Fibroblast of peridontal ligament (primary cell): ENCODE measurements around the gene EPHB1.
"Not testable (repeated sequence)": the region's sequence is repeated elsewhere in the genome, so short reads cannot be mapped to it uniquely, and the experiment has no call there.

ENCODE experiments used
- DNase-seq: peaks from one replicate; pipeline ENCODE4 v3.0.0-alpha.2; 2010; ENCODE audit errors: extremely low read depth

EPHB1 gene

GRCh38 chr3:135047061-135047460 lies 252.0 kb downstream of the EPHB1 start:
- no peak for DNase-seq

DNA sequence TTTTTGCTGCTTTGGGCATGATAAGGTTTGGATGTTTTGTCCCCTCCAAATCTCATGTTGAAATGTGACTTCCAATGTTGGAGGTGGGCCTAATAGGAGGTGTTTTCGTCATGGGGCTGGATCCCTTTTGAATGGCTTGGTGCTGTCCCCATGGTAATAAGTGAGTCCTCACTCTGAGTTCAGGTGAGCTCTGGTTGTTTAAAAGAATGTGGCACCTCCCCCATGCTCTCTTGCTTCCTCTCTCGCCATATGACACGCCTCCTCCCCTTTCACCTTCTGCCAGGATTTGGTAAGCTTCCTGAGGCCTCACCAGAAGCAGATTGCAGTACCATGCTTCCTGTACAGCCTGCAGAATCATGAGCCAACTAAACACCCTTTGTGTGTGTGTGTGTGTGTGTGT lies 255.5 kb downstream of the EPHB1 start:
- no peak for DNase-seq

- no peak for DNase-seq
Observed at GRCh38 chr3:135051409-135051973, 256.4 kb downstream of the EPHB1 start.

- DNase-seq = no peak
Observed at GRCh38 chr3:135055449-135055848, 260.4 kb downstream of the EPHB1 start.

- DNase-seq = no peak
Observed at GRCh38 chr3:135056084-135056730, 261.1 kb downstream of the EPHB1 start.

DNA sequence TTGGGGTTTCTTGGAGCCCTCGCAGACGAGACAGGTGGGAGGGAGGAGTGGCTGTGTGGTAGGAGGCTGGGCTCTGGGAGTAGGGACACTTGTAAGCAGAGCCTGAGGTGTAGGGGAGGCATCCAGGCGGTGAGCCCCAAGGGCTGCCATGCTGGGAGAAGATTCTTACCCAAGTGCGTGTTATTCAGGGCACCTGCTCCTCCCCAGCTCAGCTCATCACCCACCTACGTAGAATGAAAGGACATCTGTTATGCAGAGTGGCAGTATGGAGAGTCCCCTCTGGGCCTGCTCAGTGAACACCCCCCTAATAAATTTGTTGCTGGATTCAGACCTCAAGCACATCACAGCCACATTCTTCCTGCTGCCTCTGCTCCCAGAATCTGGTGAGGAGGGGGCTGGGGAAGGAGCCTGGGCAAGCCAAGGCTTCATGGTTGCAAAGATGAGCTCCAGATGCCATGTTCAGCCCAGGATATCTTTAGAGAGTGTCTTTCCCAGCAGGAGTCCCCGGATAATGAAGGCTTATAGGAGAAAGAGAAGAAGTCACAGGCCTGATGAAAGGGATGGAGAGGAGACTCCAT lies 261.8 kb downstream of the EPHB1 start:
- no peak for DNase-seq

DNA sequence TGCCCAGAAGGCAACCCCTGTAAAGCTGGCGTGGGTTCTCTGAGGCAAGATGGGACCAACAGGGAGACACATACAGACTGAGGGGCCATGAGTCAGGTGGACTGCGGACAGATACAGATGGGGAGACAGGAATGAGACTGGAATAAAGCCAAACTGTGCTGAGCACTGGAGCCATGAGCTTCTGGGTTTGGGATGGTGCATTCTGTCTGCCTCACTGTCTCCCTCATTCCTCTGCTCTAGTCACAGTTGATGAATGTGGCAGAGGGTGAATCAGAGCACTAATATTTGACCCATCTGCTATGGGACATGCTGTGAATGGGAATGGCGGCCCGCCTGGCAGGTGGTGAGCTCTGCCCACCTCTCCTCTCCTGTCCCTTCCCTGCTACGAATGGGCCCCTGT lies 262.9 kb downstream of the EPHB1 start:
- DNase-seq = no peak

DNA sequence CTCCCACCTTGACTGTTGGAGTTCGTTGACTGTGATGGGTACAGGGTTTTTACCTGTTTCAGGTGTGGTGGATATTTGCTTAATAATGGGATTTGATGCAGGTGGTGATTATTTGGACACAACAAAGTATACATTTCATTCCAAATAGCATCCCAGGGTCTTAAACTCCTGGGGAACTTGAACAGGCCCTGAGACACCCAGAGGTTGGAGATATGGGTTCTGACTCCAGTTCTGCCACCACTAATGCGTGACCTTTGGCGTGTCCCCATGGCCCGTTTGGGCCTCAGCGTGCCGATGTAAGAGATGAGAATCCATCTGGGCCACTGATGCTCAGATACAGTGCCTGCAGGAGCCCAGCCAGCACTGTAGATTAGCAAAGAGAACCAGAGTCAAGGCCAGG lies 264.5 kb downstream of the EPHB1 start:
- DNase-seq = no peak

DNA sequence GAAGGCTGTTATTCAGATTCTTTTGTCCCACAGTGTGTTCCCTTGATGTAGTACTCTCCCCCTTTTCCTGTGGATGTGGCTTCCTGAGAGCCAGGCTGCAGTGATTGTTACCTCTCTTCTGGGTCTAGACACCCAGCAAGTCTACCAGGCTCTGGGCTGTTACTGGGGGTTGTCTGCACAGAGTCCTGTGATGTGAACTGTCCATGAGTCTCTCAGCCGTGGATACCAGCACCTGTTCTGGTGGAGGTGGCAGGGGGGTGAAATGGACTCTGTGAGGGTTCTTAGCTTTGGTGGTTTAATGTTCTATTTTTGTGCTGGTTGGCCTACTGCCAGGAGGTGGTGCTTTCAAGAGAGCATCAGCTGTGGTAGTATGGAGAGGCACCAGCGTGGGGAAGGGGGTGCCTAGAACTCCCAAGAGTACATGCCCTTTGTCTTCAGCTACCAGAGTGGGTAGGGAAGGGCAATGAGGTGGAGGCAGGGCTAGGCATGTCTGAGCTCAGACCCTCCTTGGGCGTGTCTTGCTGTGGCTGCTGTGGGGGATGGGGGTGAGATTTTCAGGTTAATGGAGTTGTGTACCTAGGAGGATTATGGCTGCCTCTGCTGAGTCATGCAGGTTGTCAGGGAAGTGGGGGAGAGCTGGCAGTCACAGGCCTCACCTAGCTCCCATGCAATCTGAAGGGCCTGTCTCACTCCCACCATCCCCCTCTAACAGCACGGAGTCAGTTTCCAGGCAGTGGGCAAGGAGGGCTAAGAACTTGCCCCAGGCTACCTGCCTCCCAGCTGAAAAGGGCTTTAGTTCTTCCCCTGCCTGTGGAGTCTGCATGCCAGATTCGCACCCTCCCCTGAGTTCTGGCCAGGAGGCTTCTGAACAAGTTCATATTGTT lies 272.0 kb downstream of the EPHB1 start:
- DNase-seq = not testable (repeated sequence)

DNA sequence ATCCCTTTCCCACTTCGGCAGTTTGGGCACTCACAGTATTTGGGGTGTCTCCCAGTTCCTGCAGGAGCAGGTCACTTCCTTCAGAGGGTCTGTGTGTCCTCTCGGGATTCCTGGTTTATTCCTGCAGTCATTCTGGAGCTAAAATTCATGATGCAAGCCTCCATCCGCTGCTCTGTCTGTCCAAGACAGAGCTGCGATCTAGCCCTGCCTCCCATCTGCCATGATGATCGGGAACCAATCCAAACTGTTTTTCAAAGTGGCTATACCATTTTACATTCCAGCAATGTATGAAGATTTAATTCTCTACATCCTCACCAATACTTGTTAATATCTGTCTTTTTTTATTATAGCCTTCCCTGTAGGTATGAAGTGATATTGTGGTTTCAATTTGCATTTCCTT lies 273.0 kb downstream of the EPHB1 start:
- no peak for DNase-seq

GRCh38 chr3:135069406-135069805 lies 274.3 kb downstream of the EPHB1 start:
- DNase-seq = no peak

GRCh38 chr3:135071483-135071882 lies 276.4 kb downstream of the EPHB1 start:
- no peak for DNase-seq

DNA sequence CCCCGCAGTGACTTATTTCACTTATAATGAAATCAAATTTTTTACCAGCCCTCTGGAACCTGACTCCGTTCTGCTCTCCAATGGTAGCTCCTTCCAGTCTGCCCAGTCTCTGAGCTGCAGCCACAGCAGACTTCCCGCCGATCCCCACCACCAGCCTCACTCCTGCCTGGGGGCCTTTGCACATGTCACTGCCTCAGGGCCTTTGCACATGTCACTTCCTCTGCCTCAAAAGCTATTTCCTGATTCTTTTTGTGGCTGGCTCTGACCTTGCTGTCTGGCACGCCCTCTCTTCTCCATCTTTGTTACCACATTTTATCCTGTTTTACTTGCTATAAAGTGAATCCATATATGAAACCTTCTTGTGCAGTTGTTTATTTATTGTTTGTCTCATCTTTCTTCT lies 277.4 kb downstream of the EPHB1 start:
- DNase-seq = no peak

DNA sequence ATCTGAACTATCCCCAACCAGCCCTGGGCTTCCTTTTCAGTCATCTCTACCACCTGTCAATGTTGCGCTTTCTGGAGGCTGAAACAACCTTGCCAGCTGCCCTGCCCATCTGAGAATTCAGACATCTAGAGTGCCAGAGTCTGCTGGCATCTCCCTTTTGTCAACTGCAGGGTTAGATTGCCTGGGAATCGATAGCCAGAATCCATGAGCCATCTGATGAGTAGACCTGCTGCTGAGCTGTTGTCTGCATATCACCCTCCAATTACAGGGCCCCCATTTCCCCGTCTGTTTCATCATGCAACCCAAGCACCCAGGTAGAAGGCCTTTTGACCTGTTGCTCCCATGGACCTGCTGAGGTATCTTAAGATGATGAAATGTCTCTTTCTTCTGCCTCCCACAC lies 280.1 kb downstream of the EPHB1 start:
- no peak for DNase-seq

GRCh38 chr3:135076341-135076740 lies 281.3 kb downstream of the EPHB1 start:
- no peak for DNase-seq

GRCh38 chr3:135077186-135077585 lies 282.1 kb downstream of the EPHB1 start:
- no peak for DNase-seq

- DNase-seq = no peak
Observed at GRCh38 chr3:135078283-135078682, 283.2 kb downstream of the EPHB1 start.

- DNase-seq = no peak
Observed at GRCh38 chr3:135079095-135079494, 284.0 kb downstream of the EPHB1 start.

DNA sequence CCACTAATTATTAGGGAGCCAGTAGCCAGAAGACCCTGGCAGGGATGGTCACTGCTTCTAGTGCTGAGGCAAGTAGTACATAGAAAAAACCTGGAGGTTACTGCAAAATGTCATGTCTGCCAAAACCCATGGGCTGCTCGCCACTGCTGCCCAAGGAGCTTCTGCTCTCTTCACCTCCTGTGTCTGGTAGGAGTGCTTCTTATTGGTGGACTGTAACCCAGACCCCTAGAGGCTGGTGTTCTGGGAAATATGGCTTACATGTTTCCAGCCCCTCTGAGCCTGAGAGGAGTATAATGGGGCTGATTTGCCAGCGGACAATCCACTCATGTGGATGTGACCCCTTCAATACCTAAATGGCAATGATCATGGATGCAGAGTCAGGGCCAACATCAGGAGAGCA lies 286.4 kb downstream of the EPHB1 start:
- DNase-seq = no peak

DNA sequence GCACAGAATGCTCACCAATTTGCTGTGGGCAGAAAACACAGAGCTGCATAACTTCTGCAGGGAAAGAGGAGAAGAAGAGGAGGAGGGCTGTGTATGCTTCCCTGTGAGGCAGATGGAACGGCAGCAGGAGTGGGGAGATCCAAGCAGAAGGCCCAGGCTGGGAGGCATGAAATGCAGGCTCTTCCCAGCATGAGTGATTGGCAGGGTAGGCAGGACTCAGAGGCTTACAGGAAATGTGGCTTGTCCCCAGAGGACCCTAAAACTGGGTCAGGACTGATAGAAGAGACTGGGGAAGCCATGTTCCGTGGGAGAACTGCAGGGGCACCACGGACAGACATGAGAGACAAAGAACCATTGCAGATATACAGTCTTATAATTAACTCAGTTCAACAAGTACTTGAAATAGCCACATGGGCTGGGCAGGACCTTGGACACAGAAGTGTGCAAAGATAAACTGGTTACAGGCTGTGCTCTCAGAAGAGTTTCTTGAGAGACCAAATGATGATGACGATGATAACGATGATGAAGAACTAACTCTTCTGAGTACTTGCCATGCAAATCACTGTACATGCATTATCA lies 286.9 kb downstream of the EPHB1 start:
- no peak for DNase-seq

DNA sequence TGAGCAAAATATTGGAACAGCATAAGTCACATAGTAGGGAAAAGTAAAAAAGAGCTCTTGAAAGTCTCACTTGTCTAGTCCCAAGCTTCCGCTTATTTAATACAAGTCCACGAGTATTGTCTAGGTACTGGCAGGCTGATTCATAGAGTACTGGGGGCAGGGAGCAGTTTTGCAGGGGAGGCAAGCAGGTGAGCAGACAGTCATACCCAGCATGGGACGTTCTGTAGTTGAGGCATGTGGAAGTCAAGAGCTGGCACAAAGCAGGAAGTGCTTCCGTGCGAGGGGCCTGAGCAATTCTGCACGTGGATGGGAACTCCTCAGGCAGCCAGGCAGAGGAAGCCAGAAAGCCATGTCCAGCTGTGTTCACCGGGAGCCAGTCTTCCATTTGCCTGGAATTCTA lies 287.6 kb downstream of the EPHB1 start:
- no peak for DNase-seq

- no peak for DNase-seq
Observed at GRCh38 chr3:135083179-135083578, 288.1 kb downstream of the EPHB1 start.
